Neuron (in vitro differentiated cells): ENCODE measurements around the gene CHKA.

Experiments
- H2AFZ ChIP-seq: one replicate; pipeline ENCODE4 v1.6.1; 2013; ENCODE audit warnings: low read depth, mild to moderate bottlenecking, inconsistent platforms, low read length, moderate library complexity
- H3K27me3 ChIP-seq: one replicate; pipeline ENCODE4 v1.6.1; 2013; ENCODE audit warnings: low read length; ENCODE audit not compliant: insufficient read depth
- H3K36me3 ChIP-seq: one replicate; pipeline ENCODE4 v1.6.1; 2013; ENCODE audit warnings: low read length; ENCODE audit not compliant: insufficient read depth
- H3K4me1 ChIP-seq: one replicate; pipeline ENCODE4 v1.6.1; 2013; ENCODE audit warnings: low read length; ENCODE audit not compliant: insufficient read depth
- H3K4me3 ChIP-seq: 2 replicates; pipeline ENCODE4 v1.5.1; 2013; ENCODE audit warnings: mild to moderate bottlenecking, low read length, moderate library complexity
- H3K9me3 ChIP-seq: one replicate; pipeline ENCODE4 v1.6.1; 2013; ENCODE audit warnings: low read length

CHKA gene

GRCh38 chr11:68051191-68052136 is 69.7 kb downstream of the CHKA start:
- H3K9me3 ChIP-seq: no peaks in the 10 kb centered on the region
- H3K27me3 ChIP-seq: no peaks in the 10 kb centered on the region
- no peaks in the 10 kb centered on the region for H3K4me1 ChIP-seq
- no peaks in the 10 kb centered on the region for H3K36me3 ChIP-seq
- no peak overlapping the region for H3K4me3 ChIP-seq
- H2AFZ ChIP-seq: no peak overlapping the region

GRCh38 chr11:68050371-68050841 is 70.8 kb downstream of the CHKA start:
- Histone ChIP-seq H3K4me3 (no peak overlapping the region), H3K4me1 (no peaks in the 10 kb centered on the region), H2AFZ (no peak overlapping the region), H3K36me3 (no peaks in the 10 kb centered on the region), H3K9me3 (no peaks in the 10 kb centered on the region), H3K27me3 (no peaks in the 10 kb centered on the region)

- Histone ChIP-seq H3K4me3 (no peak overlapping the region), H3K36me3 (no peaks in the 10 kb centered on the region), H3K9me3 (no peaks in the 10 kb centered on the region), H2AFZ (no peak overlapping the region), H3K27me3 (no peaks in the 10 kb centered on the region), H3K4me1 (no peaks in the 10 kb centered on the region)
These were observed 71.4 kb downstream of the CHKA start for GRCh38 chr11:68049509-68050370.

GRCh38 chr11:68048681-68049508 is 72.3 kb downstream of the CHKA start:
- Histone ChIP-seq H3K4me3 (no peak overlapping the region), H3K9me3 (no peaks in the 10 kb centered on the region), H3K36me3 (no peaks in the 10 kb centered on the region), H3K27me3 (no peaks in the 10 kb centered on the region), H2AFZ (no peak overlapping the region), H3K4me1 (peaks cover 2% of the 10 kb centered on the region)

GRCh38 chr11:68047437-68048290 is 73.5 kb downstream of the CHKA start:
- H3K4me3 ChIP-seq: no peak overlapping the region
- no peaks in the 10 kb centered on the region for H3K27me3 ChIP-seq
- no peak overlapping the region for H2AFZ ChIP-seq
- peaks cover 6% of the 10 kb centered on the region for H3K4me1 ChIP-seq
- H3K9me3 ChIP-seq: no peaks in the 10 kb centered on the region
- no peaks in the 10 kb centered on the region for H3K36me3 ChIP-seq

GRCh38 chr11:68044898-68045351 is 76.3 kb downstream of the CHKA start:
- no peaks in the 10 kb centered on the region for H3K27me3 ChIP-seq
- H3K9me3 ChIP-seq: no peaks in the 10 kb centered on the region
- H3K4me1 ChIP-seq: peaks cover 13% of the 10 kb centered on the region
- H3K4me3 ChIP-seq: no peak overlapping the region
- no peak overlapping the region for H2AFZ ChIP-seq
- H3K36me3 ChIP-seq: no peaks in the 10 kb centered on the region

GRCh38 chr11:68044145-68044813 is 76.9 kb downstream of the CHKA start:
- Histone ChIP-seq H3K9me3 (no peaks in the 10 kb centered on the region), H3K4me3 (no peak overlapping the region), H3K4me1 (peaks cover 16% of the 10 kb centered on the region), H3K27me3 (no peaks in the 10 kb centered on the region), H3K36me3 (no peaks in the 10 kb centered on the region), H2AFZ (no peak overlapping the region)

- no peak overlapping the region for H2AFZ ChIP-seq
- no peaks in the 10 kb centered on the region for H3K27me3 ChIP-seq
- no peaks in the 10 kb centered on the region for H3K36me3 ChIP-seq
These were observed 77.6 kb downstream of the CHKA start for GRCh38 chr11:68043349-68044144.

GRCh38 chr11:68043029-68043348 is 78.2 kb downstream of the CHKA start:
- H3K27me3 ChIP-seq: no peaks in the 10 kb centered on the region

More at GRCh38 chr11:68043349-68044144, 77.6 kb downstream of the CHKA start:
- no peak overlapping the region for H3K4me3 ChIP-seq
- H3K4me1 ChIP-seq: peaks cover 16% of the 10 kb centered on the region
- H3K9me3 ChIP-seq: no peaks in the 10 kb centered on the region

GRCh38 chr11:68042219-68043028 is 78.8 kb downstream of the CHKA start:
- no peaks in the 10 kb centered on the region for H3K27me3 ChIP-seq
- H3K36me3 ChIP-seq: no peaks in the 10 kb centered on the region
- H3K9me3 ChIP-seq: no peaks in the 10 kb centered on the region
- H3K4me3 ChIP-seq: no peak overlapping the region
- H2AFZ ChIP-seq: no peak overlapping the region
- H3K4me1 ChIP-seq: peaks cover 16% of the 10 kb centered on the region

More at GRCh38 chr11:68043029-68043348, 78.2 kb downstream of the CHKA start:
- no peaks in the 10 kb centered on the region for H3K36me3 ChIP-seq
- H2AFZ ChIP-seq: no peak overlapping the region
- H3K4me1 ChIP-seq: peaks cover 16% of the 10 kb centered on the region
- H3K9me3 ChIP-seq: no peaks in the 10 kb centered on the region
- H3K4me3 ChIP-seq: no peak overlapping the region
